OCI-LY1 (cell line): Measurements from ENCODE around the gene MRPL14.

Experiments used
- CTCF ChIP-seq: fragments of 200-600 bp; sonication (generic), shearing (Covaris generic); IDR thresholded peaks from 2 replicates; pipeline ENCODE4 v1.5.1; 2017; ENCODE audit warnings: mild to moderate bottlenecking, antibody characterized with exemption, low read length, moderate library complexity, mixed read lengths
- EZH2 ChIP-seq: fragments of 200-600 bp; sonication (generic), shearing (Covaris generic); IDR thresholded peaks from 2 replicates; pipeline ENCODE4 v1.8.0; 2017; ENCODE audit warnings: borderline replicate concordance, mixed run types, mild to moderate bottlenecking, antibody characterized with exemption, low read length, moderate library complexity, mixed read lengths

GRCh38 chr6:44064948-44065272, 62.3 kb downstream of the MRPL14 start:
- TF ChIP-seq CTCF (no peak), EZH2 (no peak)
